K562 (cell line): ENCODE measurements around the gene RABIF. TPM values are rescaled to one million over a fixed set of nuclear protein-coding genes. Genes with fewer than 3 reads are reported as not detected.

Experiments used
- CC2D1A ChIP-seq: fragments of 450-650 bp; IDR thresholded peaks from 2 replicates; pipeline ENCODE4 v1.6.1; 2017; ENCODE audit warnings: mild to moderate bottlenecking
- DMBX1 ChIP-seq: fragments of 250-450 bp; sonication (Bioruptor Pico); IDR thresholded peaks from 2 replicates; pipeline ENCODE4 v1.8.0; 2022; ENCODE audit warnings: inconsistent platforms, mild to moderate bottlenecking, moderate library complexity, borderline replicate concordance
- ESRRA ChIP-seq: fragments of 450-650 bp; IDR thresholded peaks from 2 replicates; pipeline ENCODE4 v1.6.1; 2014; ENCODE audit warnings: low read depth, mild to moderate bottlenecking, moderate library complexity, borderline replicate concordance
- ETS2 ChIP-seq: IDR thresholded peaks from 2 replicates; pipeline ENCODE4 v1.6.1; 2016; ENCODE audit warnings: borderline replicate concordance, missing genetic modification characterization, mild to moderate bottlenecking, moderate library complexity, missing compliant biosample characterization; ENCODE audit not compliant: poor library complexity, severe bottlenecking
- KDM2B ChIP-seq: fragments of 250-450 bp; sonication (Bioruptor Pico); IDR thresholded peaks from 2 replicates; pipeline ENCODE4 v1.8.0; 2021; ENCODE audit warnings: mild to moderate bottlenecking, moderate library complexity
- MBD2 ChIP-seq: sonication (generic); IDR thresholded peaks from 2 replicates; pipeline ENCODE4 v1.6.1; 2016; ENCODE audit warnings: low read depth, borderline replicate concordance
- MECOM ChIP-seq: fragments of 250-450 bp; sonication (Bioruptor Pico); IDR thresholded peaks from 2 replicates; pipeline ENCODE4 v1.8.0; 2022; ENCODE audit warnings: inconsistent platforms
- NRF1 ChIP-seq, 2 experiments: fragments of 450-650 bp; IDR thresholded peaks in 1 of 2; conservative IDR thresholded peaks in 1 of 2; 2 replicates each; pipeline ENCODE4 v1.6.1; 2014; ENCODE audit warnings: mild to moderate bottlenecking in 2 of 2
- PHF20 ChIP-seq: fragments of 450-650 bp; IDR thresholded peaks from 2 replicates; pipeline ENCODE4 v1.6.1; 2018; ENCODE audit not compliant: partially characterized antibody
- PML ChIP-seq: IDR thresholded peaks from 2 replicates; pipeline ENCODE4 v1.6.1; 2012; ENCODE audit warnings: low read length, inconsistent platforms
- POLR3A ChIP-seq: IDR thresholded peaks from 2 replicates; pipeline ENCODE4 v1.6.1; 2011; ENCODE audit warnings: borderline replicate concordance, mild to moderate bottlenecking, moderate library complexity; ENCODE audit not compliant: insufficient read length, insufficient read depth; ENCODE audit errors: extremely low read depth
- RAD21 ChIP-seq, 2 experiments: fragments of 250-450 bp in 1 of 2; fragments of 450-650 bp in 1 of 2; sonication (Bioruptor Pico) in 1 of 2; formaldehyde crosslinking in 1 of 2; IDR thresholded peaks in 1 of 2; conservative IDR thresholded peaks in 1 of 2; 2 replicates each; pipeline versions ENCODE4 v1.4.0 to v1.8.0; 2020 to 2022; ENCODE audit warnings: mild to moderate bottlenecking in 2 of 2, moderate library complexity in 1 of 2
- RB1 ChIP-seq: fragments of 450-650 bp; IDR thresholded peaks from 2 replicates; pipeline ENCODE4 v1.6.1; 2017; ENCODE audit warnings: low read depth, mild to moderate bottlenecking
- RBM14 ChIP-seq: fragments of 200-400 bp; formaldehyde crosslinking; IDR thresholded peaks from 2 replicates; pipeline ENCODE4 v1.6.1; 2018; ENCODE audit warnings: low read depth, mild to moderate bottlenecking, low read length, moderate library complexity, borderline replicate concordance; ENCODE audit not compliant: insufficient read depth
- SP1 ChIP-seq: sonication (generic); formaldehyde crosslinking; IDR thresholded peaks from 2 replicates; pipeline ENCODE4 v1.8.1; 2022; ENCODE audit warnings: mild to moderate bottlenecking, missing genetic modification reagents
- TAF15 ChIP-seq: fragments of 200-400 bp; formaldehyde crosslinking; IDR thresholded peaks from 2 replicates; pipeline ENCODE4 v1.6.1; 2017; ENCODE audit warnings: mild to moderate bottlenecking, low read depth, low read length, moderate library complexity
- TAL1 ChIP-seq: fragments of 450-650 bp; IDR thresholded peaks from 2 replicates; pipeline ENCODE4 v1.6.1; 2016; ENCODE audit warnings: mild to moderate bottlenecking
- ZBTB7A ChIP-seq: IDR thresholded peaks from 2 replicates; pipeline ENCODE4 v1.6.1; 2011; ENCODE audit warnings: low read depth, mild to moderate bottlenecking, low read length, moderate library complexity, borderline replicate concordance; ENCODE audit not compliant: control insufficient read depth
- polyA plus RNA-seq, 8 experiments: library from polyadenylated mRNA; depleted of rRNA in 4 of 8; stranded (reverse) in 5 of 8; unstranded in 3 of 8; fragments of >200 nt; fragmentation: Nextera tagmentation in 2 of 8; fragmentation: Illumina TruSeq in 1 of 8; extraction: Ambion mirVana in 2 of 8; extraction: Trizol in 1 of 8; gene quantifications; 2 replicates each; pipeline versions ENCODE4 v1.2.1 to v1.2.3, GENCODE V29; 2011 to 2014; ENCODE audit warnings: inconsistent platforms in 1 of 8, missing spikeins in 1 of 8
- total RNA-seq, 7 experiments: library from RNA; depleted of rRNA in 6 of 7; stranded (reverse); fragments of >200 nt in 6 of 7; fragmentation: Illumina TruSeq in 2 of 7; extraction: Trizol in 2 of 7; gene quantifications; 2 replicates each; pipeline versions ENCODE4 v1.2.1 to v1.2.3, GENCODE V29; 2011 to 2021; ENCODE audit warnings: low replicate concordance in 1 of 7
- TF ChIP-seq, protein P1 (sequence below): sonication (generic); formaldehyde crosslinking; IDR thresholded peaks from 2 replicates; pipeline ENCODE4 v1.9.0; 2022; ENCODE audit warnings: mild to moderate bottlenecking, missing genetic modification reagents
- TF ChIP-seq, protein P2 (sequence below): fragments of 250-450 bp; sonication (Bioruptor Pico); IDR thresholded peaks from 2 replicates; pipeline ENCODE4 v1.9.0; 2021; ENCODE audit warnings: mild to moderate bottlenecking
- TF ChIP-seq, protein P3 (sequence below), 2 experiments: IDR thresholded peaks; 2 replicates each; pipeline ENCODE4 v1.6.1; 2011; ENCODE audit warnings: borderline replicate concordance in 1 of 2, control low read depth in 1 of 2, low read depth in 1 of 2, low read length in 1 of 2, mild to moderate bottlenecking in 1 of 2, mixed read lengths in 1 of 2, moderate library complexity in 1 of 2; ENCODE audit not compliant: insufficient read depth in 1 of 2, insufficient read length in 1 of 2, poor library complexity in 1 of 2, severe bottlenecking in 1 of 2; ENCODE audit errors: extremely low read depth in 1 of 2
- TF ChIP-seq, protein P4 (sequence below): fragments of 450-650 bp; formaldehyde crosslinking; IDR thresholded peaks from 2 replicates; pipeline ENCODE4 v1.4.0; 2020; ENCODE audit warnings: mild to moderate bottlenecking, mixed read lengths
- TF ChIP-seq, protein P5 (sequence below): sonication (generic); formaldehyde crosslinking; IDR thresholded peaks from 2 replicates; pipeline ENCODE4 v1.8.1; 2023; ENCODE audit warnings: mild to moderate bottlenecking, missing genetic modification reagents

Gene RABIF
- total and polyA plus RNA-seq, 9 of the 15 experiments (the other 6 are each of a cell fraction or from before 2014, with no cell fraction given), result 7.4 to 20.1 (median 11.0) TPM

DNA sequence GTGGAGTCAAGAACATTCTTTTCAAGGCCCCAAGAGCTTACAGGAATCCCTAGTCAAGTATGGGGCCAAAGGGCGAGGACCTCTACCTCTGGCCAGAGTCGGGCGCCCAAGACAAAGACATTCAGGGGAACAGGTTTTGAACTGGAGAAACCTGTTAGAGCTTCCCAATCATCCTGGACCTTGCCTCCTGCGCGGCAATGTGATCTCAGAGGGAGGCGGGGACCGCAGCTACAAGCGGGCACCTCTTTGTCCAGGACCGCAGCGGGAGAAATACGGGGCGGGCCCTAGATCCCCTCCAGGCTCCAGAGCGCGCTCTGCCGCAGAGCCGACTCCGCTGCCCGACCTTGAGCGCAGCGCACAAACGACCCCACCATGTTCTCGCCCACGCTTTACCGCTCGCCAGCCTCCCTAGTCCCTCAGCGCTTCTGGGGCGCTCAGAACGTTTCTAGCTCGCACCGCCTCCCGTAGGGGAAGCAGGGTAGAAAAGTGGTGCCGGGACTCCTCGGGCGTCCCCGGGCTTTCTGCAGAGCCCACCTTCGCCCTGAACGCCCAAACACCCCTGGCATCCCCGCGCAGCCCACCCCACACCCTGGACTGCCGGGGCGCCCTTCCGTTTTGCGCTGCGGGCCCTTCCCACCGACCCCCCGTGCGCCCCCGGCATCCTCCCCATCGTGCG lies 28.1 kb downstream of the RABIF start (continued):
- TF ChIP-seq NRF1 (conservative IDR thresholded peaks at IDR 0.05 in 1 of 2, IDR thresholded peaks at IDR 0.05 in 1 of 2) (peak; percentile 76 to 79), RBM14 (0 out of 2 replicates have a peak, but pooled peaks have one; percentile 32), RAD21 (CRISPR knock-in tag; conservative IDR thresholded peaks at IDR 0.05 in 1 of 2, IDR thresholded peaks at IDR 0.05 in 1 of 2) (0 out of 4 replicates have a peak, but pooled peaks of 1 of the 2 experiments have one; percentile 5), ESRRA (peak; percentile 25; the same call in 1 of the 2 replicates), PML (no peak), ETS2 (tag) (no peak), ZBTB7A (peak; percentile 88; the same call in 1 of the 2 replicates), RB1 (0 out of 2 replicates have a peak, but pooled peaks have one; percentile 11), POLR3A (no peak), SP1 (no peak), PHF20 (peak; percentile 41), TAF15 (no peak), MECOM (no peak), KDM2B (CRISPR knock-in tag) (peak; percentile 75; the same call in 1 of the 2 replicates), MBD2 (no peak), CC2D1A (no peak), TAL1 (no peak), DMBX1 (no peak)
- TF ChIP-seq, protein P1, sequence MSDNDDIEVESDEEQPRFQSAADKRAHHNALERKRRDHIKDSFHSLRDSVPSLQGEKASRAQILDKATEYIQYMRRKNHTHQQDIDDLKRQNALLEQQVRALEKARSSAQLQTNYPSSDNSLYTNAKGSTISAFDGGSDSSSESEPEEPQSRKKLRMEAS (CRISPR knock-in tag), result peak; percentile 47; the same call in 1 of the 2 replicates
- TF ChIP-seq, protein P2, sequence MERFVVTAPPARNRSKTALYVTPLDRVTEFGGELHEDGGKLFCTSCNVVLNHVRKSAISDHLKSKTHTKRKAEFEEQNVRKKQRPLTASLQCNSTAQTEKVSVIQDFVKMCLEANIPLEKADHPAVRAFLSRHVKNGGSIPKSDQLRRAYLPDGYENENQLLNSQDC (CRISPR knock-in tag), result no peak
- TF ChIP-seq, protein P3, sequence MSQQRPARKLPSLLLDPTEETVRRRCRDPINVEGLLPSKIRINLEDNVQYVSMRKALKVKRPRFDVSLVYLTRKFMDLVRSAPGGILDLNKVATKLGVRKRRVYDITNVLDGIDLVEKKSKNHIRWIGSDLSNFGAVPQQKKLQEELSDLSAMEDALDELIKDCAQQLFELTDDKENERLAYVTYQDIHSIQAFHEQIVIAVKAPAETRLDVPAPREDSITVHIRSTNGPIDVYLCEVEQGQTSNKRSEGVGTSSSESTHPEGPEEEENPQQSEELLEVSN (IDR thresholded peaks at IDR 0.05; ENCODE audit: borderline replicate concordance in 1 of 2, extremely low read depth in 1 of 2, insufficient read depth in 1 of 2, insufficient read length in 1 of 2, low read depth in 1 of 2, low read length in 1 of 2, poor library complexity in 1 of 2, severe bottlenecking in 1 of 2), result peak in 1 of 2 experiments; percentile 5
- TF ChIP-seq, protein P4, sequence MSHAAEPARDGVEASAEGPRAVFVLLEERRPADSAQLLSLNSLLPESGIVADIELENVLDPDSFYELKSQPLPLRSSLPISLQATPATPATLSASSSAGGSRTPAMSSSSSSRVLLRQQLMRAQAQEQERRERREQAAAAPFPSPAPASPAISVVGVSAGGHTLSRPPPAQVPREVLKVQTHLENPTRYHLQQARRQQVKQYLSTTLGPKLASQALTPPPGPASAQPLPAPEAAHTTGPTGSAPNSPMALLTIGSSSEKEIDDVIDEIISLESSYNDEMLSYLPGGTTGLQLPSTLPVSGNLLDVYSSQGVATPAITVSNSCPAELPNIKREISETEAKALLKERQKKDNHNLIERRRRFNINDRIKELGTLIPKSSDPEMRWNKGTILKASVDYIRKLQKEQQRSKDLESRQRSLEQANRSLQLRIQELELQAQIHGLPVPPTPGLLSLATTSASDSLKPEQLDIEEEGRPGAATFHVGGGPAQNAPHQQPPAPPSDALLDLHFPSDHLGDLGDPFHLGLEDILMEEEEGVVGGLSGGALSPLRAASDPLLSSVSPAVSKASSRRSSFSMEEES (CRISPR knock-in tag), result no peak
- TF ChIP-seq, protein P5, sequence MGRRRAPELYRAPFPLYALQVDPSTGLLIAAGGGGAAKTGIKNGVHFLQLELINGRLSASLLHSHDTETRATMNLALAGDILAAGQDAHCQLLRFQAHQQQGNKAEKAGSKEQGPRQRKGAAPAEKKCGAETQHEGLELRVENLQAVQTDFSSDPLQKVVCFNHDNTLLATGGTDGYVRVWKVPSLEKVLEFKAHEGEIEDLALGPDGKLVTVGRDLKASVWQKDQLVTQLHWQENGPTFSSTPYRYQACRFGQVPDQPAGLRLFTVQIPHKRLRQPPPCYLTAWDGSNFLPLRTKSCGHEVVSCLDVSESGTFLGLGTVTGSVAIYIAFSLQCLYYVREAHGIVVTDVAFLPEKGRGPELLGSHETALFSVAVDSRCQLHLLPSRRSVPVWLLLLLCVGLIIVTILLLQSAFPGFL, result no peak
